A549 (cell line): ENCODE measurements around the gene TUFM. TPM values are rescaled to one million over a fixed set of nuclear protein-coding genes. Genes with fewer than 3 reads are reported as not detected.

Experiments used
- ATAC-seq, 2 experiments: fragments of 200-7000 bp in 1 of 2; fragments of >200 bp in 1 of 2; cut with Nextera tagmentation in 1 of 2; cut with Tn5 transposase in 1 of 2; 3 replicates each; pipeline versions ENCODE4 v1.8.0 to v1.9.1; 2018 to 2020; ENCODE audit warnings: mild to moderate bottlenecking in 1 of 2, moderate library complexity in 1 of 2
- CTCF ChIA-PET: fragments of 300-600 bp; sonication (Branson Sonifier 250); formaldehyde crosslinking; extraction: SDS; loops from one replicate; lab custom pipeline; 2021; ENCODE audit warnings: antibody characterized with exemption, inconsistent platforms; lab: Yijun Ruan, JAX
- POLR2A ChIA-PET: fragments of 350-600 bp; formaldehyde crosslinking; extraction: SDS; loops from one replicate; lab custom pipeline; 2021; ENCODE audit warnings: antibody characterized with exemption, inconsistent platforms; lab: Yijun Ruan, JAX
- DNase-seq, 2 experiments: peaks; one replicate each; pipeline versions ENCODE4 v3.0.0 to v3.0.0-alpha.2; 2011 to 2016; ENCODE audit warnings: low read depth in 1 of 2, low spot score in 1 of 2
- FAIRE-seq: peaks from 2 replicates; lab custom pipeline; 2011; peaks lifted over from hg19 to GRCh38; lab: Jason Lieb, UNC
- H3K27ac ChIP-seq, 2 experiments: fragments of >200 bp; sonication (Bioruptor Twin); formaldehyde crosslinking; 3 replicates each; pipeline ENCODE4 v1.5.1; 2016 to 2017
- H3K4me1 ChIP-seq: fragments of >200 bp; sonication (Bioruptor Twin); formaldehyde crosslinking; 3 replicates; pipeline ENCODE4 v1.6.1; 2016
- H3K4me2 ChIP-seq: fragments of >200 bp; sonication (Bioruptor Twin); formaldehyde crosslinking; 3 replicates; pipeline ENCODE4 v1.6.1; 2016
- H3K4me3 ChIP-seq: fragments of >200 bp; sonication (Bioruptor Twin); formaldehyde crosslinking; 3 replicates; pipeline ENCODE4 v1.5.1; 2016
- H3K9me3 ChIP-seq: fragments of >200 bp; sonication (Bioruptor Twin); formaldehyde crosslinking; 3 replicates; pipeline ENCODE4 v1.6.1; 2016
- CBX8 ChIP-seq: fragments of 200-600 bp; sonication (generic); IDR thresholded peaks from 2 replicates; pipeline ENCODE4 v1.6.1; 2016
- CHD4 ChIP-seq: fragments of 200-600 bp; sonication (generic); IDR thresholded peaks from 2 replicates; pipeline ENCODE4 v1.6.1; 2016; ENCODE audit warnings: antibody characterized with exemption, mild to moderate bottlenecking, borderline replicate concordance
- EHMT2 ChIP-seq: fragments of 200-600 bp; sonication (generic); IDR thresholded peaks from 2 replicates; pipeline ENCODE4 v1.6.1; 2016; ENCODE audit warnings: antibody characterized with exemption, low read depth, mild to moderate bottlenecking, moderate library complexity
- ESRRA ChIP-seq: fragments of 150-350 bp; IDR thresholded peaks from 2 replicates; pipeline ENCODE4 v1.6.1; 2014; ENCODE audit warnings: mild to moderate bottlenecking, low read length, borderline replicate concordance
- HDAC2 ChIP-seq: fragments of 200-600 bp; sonication (generic); IDR thresholded peaks from 2 replicates; pipeline ENCODE4 v1.6.1; 2016
- HMGXB4 ChIP-seq: fragments of 250-450 bp; sonication (Bioruptor Pico); IDR thresholded peaks from 2 replicates; pipeline ENCODE4 v1.5.0; 2021; ENCODE audit warnings: mild to moderate bottlenecking, moderate library complexity, borderline replicate concordance
- HOXB5 ChIP-seq: fragments of 250-450 bp; sonication (Bioruptor Pico); IDR thresholded peaks from 2 replicates; pipeline ENCODE4 v1.5.0; 2020; ENCODE audit warnings: mild to moderate bottlenecking, moderate library complexity
- JUNB ChIP-seq: fragments of >200 bp; sonication (Bioruptor Twin); formaldehyde crosslinking; IDR thresholded peaks from 2 replicates; pipeline ENCODE4 v1.6.1; 2016
- MAFK ChIP-seq: fragments of 450-650 bp; IDR thresholded peaks from 2 replicates; pipeline ENCODE4 v1.6.1; 2014; ENCODE audit not compliant: partially characterized antibody
- NPAS2 ChIP-seq: fragments of 250-450 bp; sonication (Bioruptor Pico); IDR thresholded peaks from 2 replicates; pipeline ENCODE4 v1.8.0; 2022; ENCODE audit warnings: mild to moderate bottlenecking, moderate library complexity, borderline replicate concordance
- POLR2A ChIP-seq: IDR thresholded peaks from 2 replicates; pipeline ENCODE4 v1.6.1; 2012; ENCODE audit warnings: mild to moderate bottlenecking, low read length
- POLR2AphosphoS2 ChIP-seq: conservative IDR thresholded peaks from 2 replicates; pipeline ENCODE4 v1.6.1; 2012; ENCODE audit warnings: low read length, improper control_type of control experiment, inconsistent platforms
- RAD21 ChIP-seq, 2 experiments: fragments of >200 bp in 1 of 2; sonication (Bioruptor Twin) in 1 of 2; formaldehyde crosslinking in 1 of 2; IDR thresholded peaks in 1 of 2; conservative IDR thresholded peaks in 1 of 2; 2 replicates in 1 of 2; 3 replicates in 1 of 2; pipeline ENCODE4 v1.6.1; 2012 to 2018; ENCODE audit warnings: inconsistent platforms in 1 of 2
- REST ChIP-seq: fragments of 200-600 bp; sonication (generic); IDR thresholded peaks from 2 replicates; pipeline ENCODE4 v1.6.1; 2016; ENCODE audit warnings: antibody characterized with exemption, mild to moderate bottlenecking, moderate library complexity
- SMC3 ChIP-seq: fragments of >200 bp; sonication (Bioruptor Twin); formaldehyde crosslinking; IDR thresholded peaks from 3 replicates; pipeline ENCODE4 v1.6.1; 2018; ENCODE audit warnings: inconsistent platforms
- SREBF2 ChIP-seq: fragments of 450-650 bp; IDR thresholded peaks from 2 replicates; pipeline ENCODE4 v1.6.1; 2014; ENCODE audit warnings: mild to moderate bottlenecking, moderate library complexity
- USF2 ChIP-seq: fragments of 450-650 bp; IDR thresholded peaks from 2 replicates; pipeline ENCODE4 v1.6.1; 2014; ENCODE audit warnings: antibody characterized with exemption
- ZNF302 ChIP-seq: fragments of 250-450 bp; sonication (Bioruptor Pico); IDR thresholded peaks from 2 replicates; pipeline ENCODE4 v1.9.0; 2021; ENCODE audit warnings: inconsistent platforms, mild to moderate bottlenecking, moderate library complexity
- ZSCAN20 ChIP-seq: fragments of 250-450 bp; sonication (Bioruptor Pico); IDR thresholded peaks from 2 replicates; pipeline ENCODE4 v1.8.0; 2022; ENCODE audit warnings: mild to moderate bottlenecking, moderate library complexity
- WGBS: methylation state at CpG from one replicate; pipeline ENCODE4 v1.1.6; 2017; ENCODE audit errors: missing lambda C conversion rate; 5-methylcytosine and 5-hydroxymethylcytosine counted together
- polyA plus RNA-seq, 4 experiments: library from polyadenylated mRNA; depleted of rRNA in 3 of 4; stranded (reverse); fragments of >200 nt; fragmentation: RNase III in 1 of 4; extraction: RNeasy Plus Mini Kit Qiagen cat#74134 plus additional on column Dnase treatment in 1 of 4; gene quantifications; 2 replicates in 3 of 4; 3 replicates in 1 of 4; pipeline ENCODE4 v1.2.3, GENCODE V29; 2011 to 2017

Gene TUFM
- polyA plus RNA-seq, 2 of the 4 experiments (the other 2 are of a cell fraction) = 159 to 260 TPM

- FAIRE-seq (no peak), DNase-seq (no peak), ATAC-seq (no peak)
- WGBS = 71% methylated on average over 4 of the region's 4 CpGs
- ChIA-PET CTCF (interaction anchor here (0.6 to 2.0 kb wide), 3 partner anchors 26 to 49 kb away, joined by 3 to 16 read pairs (median 3); no protein-coding TSS in a partner anchor), POLR2A (no interaction called here)
- Histone ChIP-seq H3K4me3 (no peak overlapping the region), H3K9me3 (no peaks in the 10 kb centered on the region), H3K27ac (no peak overlapping the region), H3K4me1 (no peaks in the 10 kb centered on the region), H3K4me2 (no peak overlapping the region)
- TF ChIP-seq HMGXB4 (CRISPR knock-in tag) = no peak
- no peak for TF ChIP-seq MAFK
- no peak for TF ChIP-seq ZSCAN20
- no peak for TF ChIP-seq USF2
- no peak for TF ChIP-seq POLR2AphosphoS2
- no peak for TF ChIP-seq HOXB5 (CRISPR knock-in tag)
Observed at GRCh38 chr16:28895609-28896008, 49.5 kb upstream of the TUFM start.

- Histone ChIP-seq H3K4me2 (no peak overlapping the region), H3K4me3 (no peak overlapping the region), H3K9me3 (no peaks in the 10 kb centered on the region), H3K4me1 (no peaks in the 10 kb centered on the region), H3K27ac (no peak overlapping the region)
- no peak for TF ChIP-seq SMC3
- no peak for TF ChIP-seq POLR2AphosphoS2
- no peak for TF ChIP-seq HMGXB4 (CRISPR knock-in tag)
- TF ChIP-seq JUNB = no peak
- no peak for TF ChIP-seq CHD4
- TF ChIP-seq SREBF2 = no peak
- no peak for TF ChIP-seq POLR2A
- no peak for TF ChIP-seq HDAC2
- TF ChIP-seq RAD21 (conservative IDR thresholded peaks at IDR 0.05 in 1 of 2, IDR thresholded peaks at IDR 0.05 in 1 of 2) = no peak
- no peak for TF ChIP-seq REST
- TF ChIP-seq ZNF302 (CRISPR knock-in tag) = no peak
- TF ChIP-seq ESRRA = no peak
- TF ChIP-seq EHMT2 = no peak
- TF ChIP-seq CBX8 = no peak
- TF ChIP-seq NPAS2 (CRISPR knock-in tag) = no peak
- ChIA-PET POLR2A (interaction anchor here (0.6 kb wide), 1 partner anchor 134 kb away, joined by 3 read pairs; no protein-coding TSS in a partner anchor), CTCF (interaction anchor here (1.1 to 2.1 kb wide), 2 partner anchors 47 to 52 kb away, joined by 3 to 8 read pairs; partner anchors contain the start of gene TUFM)
- FAIRE-seq = no peak
- ATAC-seq = no peak
- 86% methylated on average over 4 of the region's 4 CpGs for WGBS
- no peak for DNase-seq
Observed at GRCh38 chr16:28893291-28893690, 47.1 kb upstream of the TUFM start.
